Tibial nerve (tissue), 4 donors: ENCODE measurements around the gene POLR1E. TPM values are rescaled to one million over a fixed set of nuclear protein-coding genes. Genes with fewer than 3 reads are reported as not detected.

Experiments
- DNase-seq, 2 donors: peaks; one replicate each; pipeline ENCODE4 v3.0.0-alpha.2; 2019; ENCODE audit warnings: low spot score in 2 of 2
- H3K27ac ChIP-seq, 4 donors: fragments of 200-600 bp; sonication (generic) in 3 of 4; one replicate each; pipeline ENCODE4 v1.5.1; 2017 to 2019; ENCODE audit warnings: mild to moderate bottlenecking in 1 of 4
- H3K27me3 ChIP-seq, 2 donors: fragments of 200-600 bp; sonication (generic) in 1 of 2; one replicate each; pipeline versions ENCODE4 v1.5.1 to v1.6.0; 2017 to 2019
- H3K36me3 ChIP-seq, 3 donors: fragments of 200-600 bp; sonication (generic); one replicate each; pipeline ENCODE4 v1.5.1; 2018 to 2019
- H3K4me1 ChIP-seq, 4 donors: fragments of 200-600 bp; sonication (generic) in 3 of 4; one replicate each; pipeline ENCODE4 v1.5.1; 2017 to 2019
- H3K4me3 ChIP-seq, 4 donors: fragments of 200-600 bp; sonication (generic) in 3 of 4; one replicate each; pipeline ENCODE4 v1.5.1; 2017 to 2019; ENCODE audit warnings: mild to moderate bottlenecking in 1 of 4, moderate library complexity in 1 of 4
- H3K9me3 ChIP-seq, 4 donors: fragments of 200-600 bp; sonication (generic) in 3 of 4; one replicate each; pipeline ENCODE4 v1.5.1; 2017 to 2019
- CTCF ChIP-seq, 5 experiments: fragments of 200-600 bp in 3 of 5; fragments of 450-650 bp in 2 of 5; sonication (generic) in 3 of 5; IDR thresholded peaks; one replicate each; pipeline ENCODE4 v1.5.1; 2016 to 2019; ENCODE audit warnings: antibody characterized with exemption in 5 of 5, mild to moderate bottlenecking in 3 of 5, moderate library complexity in 2 of 5
- EP300 ChIP-seq, 2 donors: sonication (generic); formaldehyde crosslinking; IDR thresholded peaks; one replicate each; pipeline ENCODE4 v1.6.1; 2017; ENCODE audit warnings: antibody characterized with exemption in 2 of 2, mild to moderate bottlenecking in 1 of 2
- POLR2A ChIP-seq, 2 donors: fragments of 450-650 bp; IDR thresholded peaks; one replicate each; pipeline ENCODE4 v1.6.1; 2017; ENCODE audit warnings: antibody characterized with exemption in 2 of 2, mild to moderate bottlenecking in 2 of 2, moderate library complexity in 2 of 2
- WGBS, 2 donors: methylation state at CpG; one replicate each; pipeline ENCODE4 v1.1.5; 2018; 5-methylcytosine and 5-hydroxymethylcytosine counted together
- total RNA-seq, 4 donors: library from RNA; depleted of rRNA; stranded (reverse); fragments of >200 nt; gene quantifications; one replicate each; pipeline ENCODE4 v1.1.0, GENCODE V29; 2016

Gene POLR1E
- total RNA-seq, 4 donors from 2014 or later, result 14.1 to 22.1 (median 16.4) TPM

- no peaks in the 10 kb centered on the region for H3K9me3 ChIP-seq
- no peak for TF ChIP-seq EP300 (IDR thresholded peaks at IDR 0.05)
- no peak for TF ChIP-seq CTCF (IDR thresholded peaks at IDR 0.05)
- TF ChIP-seq POLR2A (IDR thresholded peaks at IDR 0.05), result no peak
- WGBS, 2 donors, result 94 to 100% methylated on average over 1 of the region's 1 CpG
- H3K4me1 ChIP-seq, result no peaks in the 10 kb centered on the region
- H3K27me3 ChIP-seq, result no peaks in the 10 kb centered on the region
- H3K4me3 ChIP-seq, result no peak overlapping the region
- H3K27ac ChIP-seq, result no peak overlapping the region
- DNase-seq, result no peak
- H3K36me3 ChIP-seq, result peaks cover 0 to 49% (median 0%) of the 10 kb centered on the region in 3 donors
These were observed 57.7 kb downstream of the POLR1E start for GRCh38 chr9:37543468-37543867.

DNA sequence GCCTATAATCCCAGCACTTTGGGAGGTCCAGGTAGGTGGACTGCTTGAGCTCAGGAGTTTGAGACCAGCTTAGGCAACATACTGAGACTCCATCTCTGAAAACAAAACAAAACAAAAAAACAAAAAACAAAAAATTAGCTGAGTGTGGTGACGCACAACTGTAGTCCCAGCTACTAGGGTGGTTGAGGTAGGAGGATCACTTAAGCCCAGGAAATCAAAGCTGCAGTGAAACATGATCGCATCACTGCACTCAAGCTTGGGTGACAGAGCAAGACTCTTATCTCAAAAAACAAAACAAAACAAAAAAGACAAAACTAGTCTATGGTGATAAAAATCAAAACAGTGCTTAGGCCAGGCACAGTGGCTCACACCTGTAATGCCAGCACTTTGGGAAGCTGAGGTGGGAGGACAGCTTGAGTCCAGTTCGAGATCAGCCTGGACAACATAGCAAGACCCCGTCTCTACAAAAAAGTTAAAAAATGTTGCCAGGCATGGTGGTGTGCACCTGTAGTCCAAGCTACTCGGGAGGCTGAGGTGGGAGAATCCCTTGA, 61.7 kb downstream of the POLR1E start:
- no peak for TF ChIP-seq EP300 (IDR thresholded peaks at IDR 0.05)
- TF ChIP-seq CTCF (IDR thresholded peaks at IDR 0.05), result no peak
- no peak for TF ChIP-seq POLR2A (IDR thresholded peaks at IDR 0.05)
- WGBS, 2 donors, result 94 to 95% methylated on average over 5 of the region's 5 CpGs

DNA sequence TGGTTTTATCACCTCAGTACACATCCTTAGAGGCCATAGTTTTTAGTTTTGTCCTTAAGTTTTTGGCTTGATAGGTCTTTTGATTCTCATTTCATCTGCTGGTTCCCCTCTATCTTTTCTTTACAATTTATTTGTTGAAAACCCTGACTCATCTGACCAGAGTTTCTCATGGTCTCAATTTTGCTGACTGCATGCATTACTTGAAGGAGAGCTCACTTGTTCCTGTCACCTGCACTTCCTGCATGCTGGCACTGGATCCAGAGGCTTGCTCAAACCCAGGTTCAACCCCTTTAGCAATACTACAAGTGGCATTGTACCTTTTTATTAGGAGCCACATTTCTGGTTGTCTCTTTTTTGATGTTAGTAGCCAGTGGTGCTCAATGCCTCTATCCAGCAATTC, 63.8 kb downstream of the POLR1E start:
- no peak overlapping the region for H3K4me3 ChIP-seq
- no peak for DNase-seq
- H3K9me3 ChIP-seq, result no peaks in the 10 kb centered on the region
- no peaks in the 10 kb centered on the region for H3K27me3 ChIP-seq
- H3K36me3 ChIP-seq, result peaks cover 0 to 11% (median 0%) of the 10 kb centered on the region in 3 donors
- TF ChIP-seq EP300 (IDR thresholded peaks at IDR 0.05), result no peak
- no peak for TF ChIP-seq POLR2A (IDR thresholded peaks at IDR 0.05)
- TF ChIP-seq CTCF (IDR thresholded peaks at IDR 0.05), result no peak
- no peak overlapping the region for H3K27ac ChIP-seq
- H3K4me1 ChIP-seq, result no peaks in the 10 kb centered on the region

More for the DNA sequence above, 61.7 kb downstream of the POLR1E start:
- H3K36me3 ChIP-seq, result peaks cover 0 to 11% (median 0%) of the 10 kb centered on the region in 3 donors
- no peaks in the 10 kb centered on the region for H3K27me3 ChIP-seq
- no peaks in the 10 kb centered on the region for H3K4me1 ChIP-seq
- no peak for DNase-seq
- no peak overlapping the region for H3K27ac ChIP-seq
- H3K4me3 ChIP-seq, result no peak overlapping the region
- H3K9me3 ChIP-seq, result no peaks in the 10 kb centered on the region

DNA sequence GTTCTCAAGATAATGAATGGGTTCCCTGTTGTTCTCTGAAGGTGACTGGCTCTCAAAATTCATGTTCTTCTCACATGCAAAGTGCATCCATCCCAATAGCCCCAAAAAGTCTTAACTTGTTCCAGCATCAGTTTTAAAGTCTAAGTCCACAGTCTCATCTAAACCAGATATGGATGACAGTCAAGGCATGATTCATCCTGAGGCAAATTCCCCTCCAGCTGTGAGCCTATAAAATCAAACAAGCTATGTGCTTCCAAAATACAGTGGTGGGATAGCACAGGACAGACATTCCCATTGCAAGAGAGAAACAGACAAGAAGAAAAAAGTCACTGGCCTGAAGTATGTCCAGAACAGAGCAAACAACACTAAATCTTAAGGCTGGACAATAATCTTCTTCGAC, 65.0 kb downstream of the POLR1E start:
- Histone ChIP-seq H3K9me3 (no peaks in the 10 kb centered on the region), H3K36me3 (peaks cover 0 to 11% (median 0%) of the 10 kb centered on the region in 3 donors), H3K27ac (no peak overlapping the region), H3K4me1 (no peaks in the 10 kb centered on the region), H3K4me3 (no peak overlapping the region), H3K27me3 (no peaks in the 10 kb centered on the region)
- no peak for DNase-seq
- WGBS, 2 donors, result 90% methylated on average over 1 of the region's 1 CpG
- no peak for TF ChIP-seq CTCF (IDR thresholded peaks at IDR 0.05)
- no peak for TF ChIP-seq EP300 (IDR thresholded peaks at IDR 0.05)
- no peak for TF ChIP-seq POLR2A (IDR thresholded peaks at IDR 0.05)

GRCh38 chr9:37551468-37551867, 65.7 kb downstream of the POLR1E start:
- no peak overlapping the region for H3K27ac ChIP-seq

More at GRCh38 chr9:37551468-37551867, 65.7 kb downstream of the POLR1E start:
- Histone ChIP-seq H3K4me3 (no peak overlapping the region), H3K4me1 (no peaks in the 10 kb centered on the region), H3K36me3 (peaks cover 0 to 12% (median 0%) of the 10 kb centered on the region in 3 donors), H3K27me3 (no peaks in the 10 kb centered on the region), H3K9me3 (no peaks in the 10 kb centered on the region)
- TF ChIP-seq CTCF (IDR thresholded peaks at IDR 0.05) (no peak), POLR2A (IDR thresholded peaks at IDR 0.05) (no peak), EP300 (IDR thresholded peaks at IDR 0.05) (no peak)
- DNase-seq, result no peak
- 72 to 91% methylated on average over 3 of the region's 3 CpGs for WGBS, 2 donors
